ENCODE results near the gene MAMDC4. TPM values are rescaled to one million over a fixed set of nuclear protein-coding genes. Genes with fewer than 3 reads are reported as not detected.

The MAMDC4 gene
- total and polyA plus RNA-seq, 2 of the 8 experiments (the other 6 are each of a cell fraction or from before 2014, with no cell fraction given) = 3.1 to 4.5 TPM

DNA sequence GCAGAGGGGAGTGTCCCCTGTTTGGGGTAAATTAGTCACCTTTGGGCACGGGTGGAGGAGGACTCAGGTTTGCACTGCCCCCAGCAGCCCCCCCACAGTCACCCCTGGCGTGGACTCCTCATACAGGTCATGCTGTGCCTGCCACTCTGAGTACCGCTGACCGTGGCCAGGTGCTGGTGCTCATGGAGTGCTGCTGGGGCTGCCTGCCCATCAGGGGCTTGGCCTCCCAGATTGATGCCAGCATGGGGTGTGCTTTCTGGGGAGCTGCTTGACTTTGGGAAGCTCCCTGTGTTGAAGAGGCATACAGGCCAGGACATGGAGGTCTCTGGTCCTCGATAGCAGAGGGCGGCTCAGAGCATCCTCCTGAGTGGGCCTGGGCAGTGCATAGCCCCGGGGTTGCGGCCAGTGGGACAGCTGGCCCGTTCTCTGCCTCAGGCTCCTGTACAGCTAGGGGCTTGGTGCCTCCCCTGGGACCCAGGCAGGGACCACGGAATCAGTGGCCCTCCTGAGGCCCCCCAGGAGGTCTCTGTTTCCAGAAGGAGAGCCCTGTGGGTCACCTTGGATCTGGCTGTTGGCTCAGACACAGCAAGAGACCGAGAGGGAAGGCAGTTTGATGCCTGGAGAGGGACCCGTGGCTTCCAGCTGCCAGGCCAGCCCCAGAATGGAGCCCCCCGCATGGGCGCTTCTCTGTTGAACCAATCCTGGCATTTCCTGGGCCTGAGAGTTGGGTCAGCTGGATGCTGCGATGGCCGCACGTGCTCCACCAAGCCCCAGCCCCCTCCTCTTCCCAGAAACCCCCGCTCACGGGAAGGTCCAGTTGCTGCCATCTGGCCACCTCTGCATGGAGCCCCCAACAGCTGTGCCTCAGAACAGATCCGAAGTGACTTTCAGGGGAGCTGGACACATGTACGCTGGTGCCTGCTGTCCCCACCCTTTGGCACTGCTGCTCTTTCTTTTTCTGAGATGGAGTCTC is 15.9 kb upstream of the MAMDC4 start:
- Histone ChIP-seq H3K4me1 (replicated peaks in 1 of 4; ENCODE audit: control insufficient read depth in 3 of 4, insufficient read depth in 4 of 4, low read length in 3 of 4) (peaks cover 2 to 11% (median 7%) of the 10 kb centered on the region in 4 experiments; a peak in 5 of 7 replicates), H2BK12ac (ENCODE audit: low read depth, low read length) (no peak overlapping the region), H4K20me1 (replicated peaks in 1 of 2; ENCODE audit: control insufficient read depth in 1 of 2, insufficient read depth in 2 of 2, low read length in 2 of 2) (peaks cover 0 to 5% of the 10 kb centered on the region in 2 experiments), H3K18ac (ENCODE audit: extremely low read depth, low read length) (no peak overlapping the region), H4K91ac (replicated peaks; ENCODE audit: insufficient read length, low read length) (no peak overlapping the region), H3K27me3 (replicated peaks in 1 of 4; ENCODE audit: control insufficient read depth in 3 of 4, extremely low read depth in 1 of 4, insufficient read depth in 3 of 4, low read length in 3 of 4) (no peaks in the 10 kb centered on the region), H3K14ac (ENCODE audit: insufficient read length) (no peak overlapping the region), H2BK15ac (ENCODE audit: low read length) (no peak overlapping the region), H2BK5ac (ENCODE audit: low read depth, low read length) (no peak overlapping the region), H3K4me3 (ENCODE audit: extremely low read depth in 1 of 4, insufficient read depth in 2 of 4, low read depth in 3 of 4, low read length in 4 of 4) (no peak overlapping the region), H3K9ac (replicated peaks in 1 of 4; ENCODE audit: extremely low read depth in 1 of 4, low read depth in 3 of 4, low read length in 3 of 4) (no peak overlapping the region), H3K36me3 (ENCODE audit: control insufficient read depth in 2 of 4, insufficient read depth in 4 of 4, low read length in 3 of 4) (peaks cover 2 to 36% (median 13%) of the 10 kb centered on the region in 4 experiments; a peak in 5 of 8 replicates), H3K56ac (replicated peaks; ENCODE audit: insufficient read length, low read depth, low read length) (no peak overlapping the region), H3K79me1 (ENCODE audit: low read depth, low read length) (no peaks in the 10 kb centered on the region), H4K8ac (ENCODE audit: extremely low read depth, insufficient read depth, low read length) (no peak overlapping the region; the same call in 1 of the 2 replicates), H4K5ac (ENCODE audit: insufficient read length, low read depth, low read length) (no peak overlapping the region), H3K23me2 (ENCODE audit: low read depth, low read length) (no peaks in the 10 kb centered on the region), H2AK5ac (ENCODE audit: low read depth, low read length) (no peak overlapping the region), H3K9me3 (ENCODE audit: insufficient read depth in 2 of 2, low read depth in 1 of 2, low read length in 1 of 2) (no peaks in the 10 kb centered on the region), H2BK120ac (replicated peaks; ENCODE audit: low read depth, low read length) (no peak overlapping the region), H2AFZ (ENCODE audit: low read length) (no peak overlapping the region), H3K4ac (replicated peaks; ENCODE audit: insufficient read length, low read depth, low read length) (no peak overlapping the region), H3K27ac (ENCODE audit: low read depth, low read length) (no peak overlapping the region), H3K4me2 (ENCODE audit: insufficient read depth in 1 of 2, low read depth in 2 of 2, low read length in 2 of 2) (no peak overlapping the region), H3K23ac (ENCODE audit: insufficient read length) (no peak overlapping the region), H3K79me2 (ENCODE audit: control insufficient read depth in 1 of 2, insufficient read depth in 2 of 2, low read length in 2 of 2) (no peaks in the 10 kb centered on the region), H2BK20ac (ENCODE audit: low read length) (no peak overlapping the region)
- no peak for FAIRE-seq
- TF ChIP-seq RXRA (IDR thresholded peaks at IDR 0.05; ENCODE audit: insufficient read depth, low read depth, low read length) = no peak
- TF ChIP-seq KDM1A (IDR thresholded peaks at IDR 0.05; ENCODE audit: borderline replicate concordance, low read length) = no peak
- TF ChIP-seq POLR2AphosphoS5 (IDR thresholded peaks at IDR 0.05; ENCODE audit: low read depth, low read length) = peak; percentile 60; the same call in 1 of the 2 replicates
- no peak for TF ChIP-seq KDM4A (IDR thresholded peaks at IDR 0.05; ENCODE audit: low read depth, low read length, severe bottlenecking)
- POLR2A ChIA-PET (ENCODE audit: partially characterized antibody) = interaction anchor here (0.9 to 20.5 kb wide), 7 partner anchors 10 to 153 kb away, joined by 3 to 248 read pairs (median 5); partner anchors contain the start of gene MAMDC4
- CTCF ChIA-PET (ENCODE audit: partially characterized antibody) = interaction anchor here (0.6 to 9.0 kb wide), 11 partner anchors 6 to 263 kb away, joined by 3 to 55 read pairs (median 4); partner anchors contain the start of gene AJM1
- no peak for DNase-seq (ENCODE audit: low read depth in 1 of 2, low spot score in 2 of 2)
- 93% methylated on average over 17 of the region's 21 CpGs; no CpG with 5 or more reads in 1 of the 2 experiments for WGBS, 2 experiments (ENCODE audit: extremely low coverage in 1 of 2, insufficient coverage in 1 of 2, insufficient read length in 1 of 2, insufficient replicate concordance in 2 of 2, low coverage in 1 of 2, low lambda C conversion rate in 2 of 2, missing lambda C conversion rate in 1 of 2)

Data from H1 (cell line).